Neural cell (in vitro differentiated cells): ENCODE measurements around the gene RPE65.

Source experiments
- TAF1 ChIP-seq: IDR thresholded peaks from 2 replicates; pipeline ENCODE4 v1.6.1; 2012; ENCODE audit warnings: low read depth
- TF ChIP-seq, protein P1 (sequence below): fragments of 450-650 bp; IDR thresholded peaks from 2 replicates; pipeline ENCODE4 v1.5.1; 2014; ENCODE audit warnings: antibody characterized with exemption, mild to moderate bottlenecking, moderate library complexity; ENCODE audit not compliant: poor library complexity, severe bottlenecking

DNA sequence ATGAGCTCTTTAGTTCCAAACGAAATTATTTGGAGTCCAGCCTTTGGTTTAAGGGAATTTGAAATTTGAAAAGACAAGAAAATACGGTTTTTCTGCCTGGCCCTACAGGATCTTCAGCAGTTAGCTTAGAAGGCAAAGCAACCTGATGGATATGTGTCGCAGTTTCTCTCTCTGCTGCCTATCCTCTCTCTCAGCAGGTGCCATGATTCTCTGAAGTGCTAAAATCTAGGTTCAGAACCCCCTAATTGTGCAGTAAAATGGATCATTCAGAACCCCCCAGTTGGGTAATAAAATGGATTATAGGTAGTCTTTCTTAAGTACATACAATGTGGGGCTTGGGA is 47.6 kb upstream of the RPE65 start:
- TF ChIP-seq TAF1: no peak
- TF ChIP-seq, protein P1, sequence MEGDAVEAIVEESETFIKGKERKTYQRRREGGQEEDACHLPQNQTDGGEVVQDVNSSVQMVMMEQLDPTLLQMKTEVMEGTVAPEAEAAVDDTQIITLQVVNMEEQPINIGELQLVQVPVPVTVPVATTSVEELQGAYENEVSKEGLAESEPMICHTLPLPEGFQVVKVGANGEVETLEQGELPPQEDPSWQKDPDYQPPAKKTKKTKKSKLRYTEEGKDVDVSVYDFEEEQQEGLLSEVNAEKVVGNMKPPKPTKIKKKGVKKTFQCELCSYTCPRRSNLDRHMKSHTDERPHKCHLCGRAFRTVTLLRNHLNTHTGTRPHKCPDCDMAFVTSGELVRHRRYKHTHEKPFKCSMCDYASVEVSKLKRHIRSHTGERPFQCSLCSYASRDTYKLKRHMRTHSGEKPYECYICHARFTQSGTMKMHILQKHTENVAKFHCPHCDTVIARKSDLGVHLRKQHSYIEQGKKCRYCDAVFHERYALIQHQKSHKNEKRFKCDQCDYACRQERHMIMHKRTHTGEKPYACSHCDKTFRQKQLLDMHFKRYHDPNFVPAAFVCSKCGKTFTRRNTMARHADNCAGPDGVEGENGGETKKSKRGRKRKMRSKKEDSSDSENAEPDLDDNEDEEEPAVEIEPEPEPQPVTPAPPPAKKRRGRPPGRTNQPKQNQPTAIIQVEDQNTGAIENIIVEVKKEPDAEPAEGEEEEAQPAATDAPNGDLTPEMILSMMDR: no peak
